ENCODE measurements around the gene PSMD6.
A peak's percentile ranks its signal among the peaks of the same experiment; 100 is the strongest.

Gene PSMD6

DNA sequence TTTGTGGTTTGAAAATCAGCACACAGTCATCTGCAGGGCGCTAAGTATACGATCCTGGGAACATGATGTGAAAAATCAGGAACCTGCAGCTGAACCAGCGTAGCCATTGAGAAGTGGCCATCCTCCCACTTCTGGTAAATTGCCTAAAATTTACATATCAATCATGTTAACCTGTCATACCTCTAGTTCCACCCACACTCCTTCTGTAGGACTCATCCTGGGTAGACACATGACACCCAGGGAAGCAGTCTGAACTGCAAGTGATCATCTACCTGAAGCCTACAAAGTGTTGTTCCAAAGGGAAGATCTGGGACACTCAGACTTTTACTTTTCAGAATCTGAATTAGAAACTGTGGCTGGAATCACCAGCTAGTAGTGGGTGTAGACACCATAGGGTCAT lies 5.5 kb upstream of the PSMD6 start:
- CTCF ChIA-PET: no interaction called here
- H3K27ac ChIP-seq: no peak overlapping the region
- no peak for DNase-seq (ENCODE audit: low spot score)
- POLR2A ChIA-PET (ENCODE audit: low non-redundant PET): no interaction called here
- TF ChIP-seq, protein P1, sequence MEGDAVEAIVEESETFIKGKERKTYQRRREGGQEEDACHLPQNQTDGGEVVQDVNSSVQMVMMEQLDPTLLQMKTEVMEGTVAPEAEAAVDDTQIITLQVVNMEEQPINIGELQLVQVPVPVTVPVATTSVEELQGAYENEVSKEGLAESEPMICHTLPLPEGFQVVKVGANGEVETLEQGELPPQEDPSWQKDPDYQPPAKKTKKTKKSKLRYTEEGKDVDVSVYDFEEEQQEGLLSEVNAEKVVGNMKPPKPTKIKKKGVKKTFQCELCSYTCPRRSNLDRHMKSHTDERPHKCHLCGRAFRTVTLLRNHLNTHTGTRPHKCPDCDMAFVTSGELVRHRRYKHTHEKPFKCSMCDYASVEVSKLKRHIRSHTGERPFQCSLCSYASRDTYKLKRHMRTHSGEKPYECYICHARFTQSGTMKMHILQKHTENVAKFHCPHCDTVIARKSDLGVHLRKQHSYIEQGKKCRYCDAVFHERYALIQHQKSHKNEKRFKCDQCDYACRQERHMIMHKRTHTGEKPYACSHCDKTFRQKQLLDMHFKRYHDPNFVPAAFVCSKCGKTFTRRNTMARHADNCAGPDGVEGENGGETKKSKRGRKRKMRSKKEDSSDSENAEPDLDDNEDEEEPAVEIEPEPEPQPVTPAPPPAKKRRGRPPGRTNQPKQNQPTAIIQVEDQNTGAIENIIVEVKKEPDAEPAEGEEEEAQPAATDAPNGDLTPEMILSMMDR (conservative IDR thresholded peaks at IDR 0.05; ENCODE audit: low read depth): no peak

DNA sequence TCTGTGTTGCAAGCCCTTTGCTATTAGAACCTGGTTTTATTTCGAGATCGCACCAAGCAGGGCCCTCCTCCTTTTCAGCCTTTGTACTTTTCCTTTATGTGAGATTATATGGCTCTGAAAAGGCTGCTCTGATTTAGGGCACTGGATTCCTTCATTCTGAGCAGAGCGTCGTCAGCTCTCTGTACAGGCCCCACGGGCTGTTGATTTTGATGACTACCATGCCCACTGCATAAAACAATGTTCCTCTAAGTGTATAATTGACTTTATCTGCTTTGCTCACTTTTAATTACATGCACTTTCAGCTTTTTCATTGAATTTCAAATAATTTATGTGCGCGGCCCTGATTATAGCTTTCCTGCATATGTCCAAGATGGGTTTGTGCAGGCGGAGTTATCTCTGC lies 4.4 kb upstream of the PSMD6 start:
- H3K27ac ChIP-seq: no peak overlapping the region
- ChIA-PET POLR2A (ENCODE audit: low non-redundant PET) (no interaction called here), CTCF (interaction anchor here (0.7 kb wide), 1 partner anchor 55 kb away, joined by 4 read pairs; no protein-coding TSS in a partner anchor)
- TF ChIP-seq, protein P1 (conservative IDR thresholded peaks at IDR 0.05; ENCODE audit: low read depth): no peak
- no peak for DNase-seq (ENCODE audit: low spot score)

DNA sequence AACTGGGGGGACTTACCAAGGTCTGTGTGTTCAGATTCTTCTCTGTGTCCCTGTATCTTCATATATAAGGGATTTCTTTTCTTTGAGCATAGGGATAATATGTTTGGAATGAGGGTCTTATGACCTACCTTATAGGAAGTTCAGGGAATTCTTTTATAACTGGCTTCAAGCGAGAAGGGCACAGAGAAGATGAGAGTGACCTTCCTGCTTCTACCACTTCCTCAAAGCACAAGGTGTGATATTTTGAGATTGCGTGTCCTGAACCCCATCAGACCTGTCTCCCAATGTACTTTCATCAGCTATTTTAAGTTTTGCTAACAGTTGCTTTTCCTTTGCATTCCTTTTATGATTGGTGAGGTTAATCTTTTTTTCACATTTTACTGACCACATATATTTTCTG lies 3.1 kb upstream of the PSMD6 start:
- CTCF ChIA-PET: no interaction called here
- H3K27ac ChIP-seq: no peak overlapping the region
- TF ChIP-seq, protein P1 (conservative IDR thresholded peaks at IDR 0.05; ENCODE audit: low read depth): no peak
- no peak for DNase-seq (ENCODE audit: low spot score)
- POLR2A ChIA-PET (ENCODE audit: low non-redundant PET): no interaction called here

DNA sequence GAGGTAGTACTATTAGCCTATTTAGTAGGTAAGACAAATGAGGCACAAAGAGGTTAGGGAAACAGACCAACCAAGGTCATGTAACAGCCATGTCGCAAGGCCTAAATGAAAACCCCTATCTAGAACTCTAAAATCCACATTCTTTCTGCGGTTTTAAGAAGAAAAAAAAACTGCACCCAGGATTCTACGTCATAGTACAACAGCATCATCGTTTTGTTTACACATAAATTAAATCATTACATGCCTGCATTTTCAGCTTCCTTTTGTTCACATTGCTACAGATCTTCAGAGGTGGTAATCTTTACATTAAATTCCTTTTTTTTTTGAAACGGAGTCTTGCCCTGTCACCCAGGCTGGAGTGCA lies 548 bp upstream of the PSMD6 start:
- no peak overlapping the region for H3K27ac ChIP-seq
- no peak for DNase-seq (ENCODE audit: low spot score)
- TF ChIP-seq, protein P1 (conservative IDR thresholded peaks at IDR 0.05; ENCODE audit: low read depth): no peak
- ChIA-PET POLR2A (ENCODE audit: low non-redundant PET) (no interaction called here), CTCF (interaction anchor here (0.6 to 1.5 kb wide), 5 partner anchors 21 to 1989 kb away, joined by 3 to 6 read pairs (median 3); no protein-coding TSS in a partner anchor)

DNA sequence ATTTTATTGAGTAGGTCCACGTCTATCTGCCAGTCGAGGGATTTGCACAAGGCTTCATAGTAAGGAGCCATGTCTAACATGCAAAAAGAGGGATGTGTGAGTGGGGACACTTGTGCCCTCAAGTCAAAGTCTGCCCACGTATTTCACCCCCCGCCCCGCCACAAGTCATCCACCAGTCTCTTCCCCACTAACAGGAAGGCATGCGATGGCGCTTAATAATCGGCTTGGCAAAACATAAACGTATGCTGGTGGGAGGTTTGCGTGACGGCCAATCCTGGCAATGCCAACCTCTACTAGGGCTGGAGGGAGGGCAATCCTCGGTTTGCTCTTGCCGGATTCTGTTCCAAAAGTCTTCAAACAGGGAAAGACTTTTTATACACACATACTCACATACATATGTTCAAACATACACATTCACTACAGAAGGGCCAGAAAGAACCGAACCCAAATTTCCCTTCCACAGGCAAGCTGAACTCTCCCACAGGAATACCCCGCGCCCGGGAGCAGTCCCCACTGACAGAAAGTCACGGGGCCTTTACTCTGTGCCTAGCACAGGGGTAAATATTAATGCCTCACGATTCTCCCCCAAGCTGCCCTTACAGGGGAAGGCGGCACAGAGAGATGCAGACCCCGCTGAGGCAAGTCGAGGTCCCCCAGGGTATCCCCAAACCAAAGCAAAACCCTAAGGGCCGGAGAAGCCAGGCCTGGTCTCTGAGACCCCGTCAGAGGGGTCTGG lies 675 bp downstream of the PSMD6 start:
- DNase-seq (ENCODE audit: low spot score): no peak
- ChIA-PET CTCF (interaction anchor here (0.5 to 1.5 kb wide), 5 partner anchors 19 to 1319 kb away, joined by 3 to 6 read pairs (median 3); no protein-coding TSS in a partner anchor), POLR2A (ENCODE audit: low non-redundant PET) (no interaction called here)
- H3K27ac ChIP-seq: peak overlapping the region; percentile 77
- TF ChIP-seq, protein P1 (conservative IDR thresholded peaks at IDR 0.05; ENCODE audit: low read depth): no peak

DNA sequence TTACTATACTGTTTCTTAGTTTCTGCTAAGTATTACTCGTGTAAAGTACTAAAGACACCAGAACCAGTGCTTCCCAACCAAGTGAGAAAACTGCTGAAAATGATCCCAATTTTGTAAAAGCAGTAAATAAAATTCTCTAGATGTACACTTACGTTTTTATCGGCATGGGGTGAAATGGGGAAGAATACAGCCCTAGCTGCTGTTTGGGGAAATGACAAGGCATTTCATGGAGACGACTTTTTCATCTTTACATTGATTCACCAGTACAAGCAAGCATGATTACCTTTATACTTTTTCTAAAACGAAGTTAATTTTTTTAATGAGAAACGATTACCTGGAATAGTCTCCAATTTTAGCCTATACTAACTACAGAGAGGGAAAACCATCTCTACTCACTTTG lies 1.4 kb downstream of the PSMD6 start:
- TF ChIP-seq, protein P1 (conservative IDR thresholded peaks at IDR 0.05; ENCODE audit: low read depth): no peak
- ChIA-PET POLR2A (ENCODE audit: low non-redundant PET) (no interaction called here), CTCF (no interaction called here)
- H3K27ac ChIP-seq: no peak overlapping the region
- no peak for DNase-seq (ENCODE audit: low spot score)

All from RWPE1 (cell line).